Right lung (tissue), 5 donors: ENCODE data around the gene DNAI7. TPM values are rescaled to one million over a fixed set of nuclear protein-coding genes. Genes with fewer than 3 reads are reported as not detected.

Source experiments
- DNase-seq, 2 donors: peaks; one replicate each; pipeline ENCODE4 v3.0.0-alpha.2; 2013
- polyA plus RNA-seq, 5 donors: library from polyadenylated mRNA; unstranded; fragments of 120-200 nt; gene quantifications; one replicate each; pipeline versions ENCODE4 v1.2.1 to v1.2.3, GENCODE V29; 2013; ENCODE audit warnings: inconsistent platforms in 1 of 5, low replicate concordance in 1 of 5; ENCODE audit not compliant: insufficient read length in 5 of 5, insufficient read depth in 1 of 5

The DNAI7 gene
- polyA plus RNA-seq, 5 donors: 3.6 to 8.0 (median 5.3) TPM

GRCh38 chr12:25186038-25186787 is 8.7 kb downstream of the DNAI7 start:
- DNase-seq: no peak

GRCh38 chr12:25184132-25184531 is 10.8 kb downstream of the DNAI7 start:
- DNase-seq: no peak

DNA sequence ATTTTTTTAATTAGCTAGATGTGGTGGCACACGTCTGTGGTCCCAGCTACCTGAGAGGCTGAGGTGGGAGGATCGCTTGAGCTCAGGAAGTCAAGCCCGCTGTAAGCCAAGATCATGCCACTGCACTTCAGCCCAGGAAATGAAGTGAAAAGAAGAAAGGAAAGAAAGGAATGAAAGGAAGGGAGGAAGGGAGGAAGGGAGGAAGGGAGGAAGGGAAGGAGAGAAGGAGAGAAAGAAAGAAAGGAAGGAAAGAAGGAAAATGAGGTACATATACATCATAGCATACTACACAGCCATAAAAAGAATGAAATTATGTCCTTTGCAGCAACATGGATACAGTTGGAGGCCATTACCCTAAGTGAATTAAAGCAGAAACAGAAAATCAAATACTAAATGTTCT is 12.2 kb downstream of the DNAI7 start:
- DNase-seq: no peak

GRCh38 chr12:25162866-25163265 is 32.1 kb downstream of the DNAI7 start:
- DNase-seq: no peak

DNA sequence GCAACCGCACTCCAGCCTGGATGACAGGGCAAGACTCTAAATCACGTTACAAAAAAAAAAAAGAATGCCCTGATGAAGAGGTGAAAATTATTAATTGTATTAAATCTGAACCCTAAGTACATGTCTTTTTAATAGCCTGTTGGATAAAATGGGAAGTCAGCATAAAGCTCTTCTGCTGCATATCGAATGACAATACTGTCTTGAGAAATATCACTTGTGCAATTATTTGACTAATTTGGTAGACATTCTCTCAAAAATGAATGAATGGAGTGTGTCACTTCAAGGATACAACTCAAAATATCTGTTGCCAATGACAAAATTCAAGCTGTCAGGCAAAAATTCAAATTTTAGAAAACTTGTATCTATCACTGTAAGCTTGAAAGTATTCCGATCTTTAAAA is 38.9 kb downstream of the DNAI7 start:
- no peak for DNase-seq

DNA sequence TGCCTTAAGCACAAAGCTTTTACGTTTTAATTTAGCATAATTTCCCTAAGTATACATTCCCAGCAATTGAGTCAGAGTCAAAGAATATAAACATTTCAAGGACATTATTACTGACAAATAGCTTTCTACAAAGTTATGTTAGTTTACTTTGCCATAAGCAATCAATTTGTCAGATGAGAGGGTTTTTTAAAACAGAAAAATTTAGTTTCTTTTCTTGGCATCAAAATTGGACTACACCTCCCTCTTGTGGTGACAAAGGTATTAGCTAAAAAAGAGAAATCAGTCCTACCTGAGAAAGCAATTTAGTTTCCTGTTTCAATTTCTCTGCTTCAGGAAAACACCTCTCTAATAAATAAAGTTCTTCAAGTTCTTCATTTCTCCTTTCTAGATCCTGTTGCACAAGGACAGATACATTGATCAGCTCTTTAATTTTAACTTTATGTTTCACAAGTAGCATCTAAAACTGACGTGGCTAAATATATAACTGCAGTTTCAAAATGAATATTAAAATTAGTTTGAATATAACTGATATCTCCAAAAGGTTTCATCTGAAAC is 39.9 kb downstream of the DNAI7 start:
- DNase-seq: no peak

GRCh38 chr12:25152055-25152454 is 42.9 kb downstream of the DNAI7 start:
- DNase-seq: no peak

DNA sequence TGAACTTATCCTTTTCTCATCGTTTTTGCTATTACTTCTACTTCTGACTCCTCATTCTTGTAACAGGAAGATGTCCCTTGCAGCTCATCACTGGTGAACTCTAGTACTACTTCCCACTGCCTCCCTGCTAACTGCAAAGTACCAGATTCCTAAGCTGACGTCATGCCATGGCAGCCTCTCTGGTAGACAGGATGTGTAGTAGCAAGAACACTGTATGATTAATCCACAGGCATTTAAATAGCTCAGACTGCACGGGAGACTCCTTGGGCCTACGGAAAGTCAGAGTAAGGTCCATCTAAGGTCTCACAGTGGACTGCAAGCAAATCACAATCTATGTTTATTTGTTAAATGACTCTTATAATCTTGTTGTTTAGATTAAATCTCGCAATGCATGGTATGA is 43.5 kb downstream of the DNAI7 start:
- DNase-seq: peak; percentile 50 to 64

- no peak for DNase-seq
These were observed 48.3 kb downstream of the DNAI7 start for GRCh38 chr12:25146686-25147085.

- DNase-seq: no peak
These were observed 59.3 kb downstream of the DNAI7 start for GRCh38 chr12:25135531-25136154.

DNA sequence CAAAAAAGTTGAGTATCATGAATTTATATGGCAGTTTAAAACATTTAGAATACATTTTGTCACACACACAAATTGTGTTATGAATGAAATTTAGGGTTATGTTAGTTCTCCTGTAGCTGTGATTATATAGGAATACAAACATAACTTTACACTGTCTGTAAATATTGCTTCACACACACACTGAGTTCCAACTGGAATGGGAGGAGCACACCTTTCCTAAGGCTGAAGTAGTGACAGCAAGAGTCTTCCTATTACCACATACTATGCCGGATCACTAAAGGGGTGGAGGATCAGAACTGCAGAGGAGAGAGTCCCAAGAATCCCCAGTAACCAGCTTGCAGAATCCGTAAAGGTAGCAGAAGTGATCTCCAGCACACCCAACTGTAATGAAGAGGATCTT is 63.7 kb downstream of the DNAI7 start:
- no peak for DNase-seq

DNA sequence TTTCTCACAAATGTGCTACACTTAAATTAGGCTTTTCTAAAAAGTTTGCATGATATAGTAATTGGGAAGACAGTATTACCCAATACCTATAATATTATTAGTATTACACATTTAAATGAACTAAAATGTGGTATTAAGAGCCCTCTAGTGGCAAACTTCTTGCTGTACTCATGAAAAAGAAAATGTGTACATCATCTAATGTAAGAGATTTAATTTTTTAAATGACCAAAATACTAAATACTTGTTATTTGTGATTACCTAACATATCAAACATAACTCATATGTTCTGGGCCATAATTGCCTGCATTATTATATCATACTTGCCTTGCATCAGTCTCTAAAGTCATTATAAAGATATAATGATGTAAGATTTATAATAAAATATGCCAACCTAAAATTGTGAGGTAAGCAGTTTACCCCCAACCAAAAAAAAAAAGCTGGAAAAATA is 64.2 kb downstream of the DNAI7 start:
- DNase-seq: no peak

GRCh38 chr12:25126746-25127145 is 68.2 kb downstream of the DNAI7 start:
- DNase-seq: no peak

DNA sequence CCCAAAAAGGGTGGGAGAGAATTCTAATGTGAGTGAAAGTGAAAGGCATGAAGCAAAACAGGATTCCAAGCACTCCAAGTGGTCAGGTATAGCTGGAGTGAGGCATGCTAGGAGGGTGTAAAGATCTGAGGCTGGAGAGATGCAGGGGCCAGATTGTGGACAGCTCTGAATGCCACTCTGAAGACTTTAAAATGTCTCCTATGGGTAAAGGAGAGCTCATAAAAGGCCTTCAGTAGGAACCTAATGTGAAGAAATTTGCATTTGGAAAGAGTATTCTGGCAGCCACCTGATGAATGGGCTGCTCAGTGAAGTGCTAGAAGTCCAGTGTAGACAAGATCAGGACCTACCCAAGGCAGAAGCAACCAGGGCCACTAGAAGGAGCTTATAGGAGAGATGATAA is 68.9 kb downstream of the DNAI7 start:
- DNase-seq: no peak

- DNase-seq: no peak
These were observed 70.5 kb downstream of the DNAI7 start for GRCh38 chr12:25124493-25124892.

DNA sequence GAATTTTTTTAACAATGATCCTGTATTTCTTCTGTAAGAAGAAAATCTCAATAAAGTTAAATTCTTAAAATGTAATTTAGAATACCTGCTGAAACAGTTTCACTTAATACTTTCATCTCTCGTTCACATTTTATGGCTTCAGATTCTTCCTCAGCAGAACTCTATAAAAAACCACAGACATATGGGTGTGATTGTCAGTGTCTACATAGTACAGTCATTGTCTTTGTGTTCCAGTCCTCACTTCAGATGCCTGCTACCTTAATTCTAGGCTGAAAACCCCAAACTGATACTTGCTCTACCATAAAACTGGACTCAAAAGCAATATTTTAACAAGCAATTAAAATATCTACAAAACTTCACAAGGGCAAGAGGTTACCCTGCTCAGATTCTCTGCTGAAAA is 71.8 kb downstream of the DNAI7 start:
- DNase-seq: no peak

GRCh38 chr12:25121916-25122315 is 73.0 kb downstream of the DNAI7 start:
- DNase-seq: no peak

DNA sequence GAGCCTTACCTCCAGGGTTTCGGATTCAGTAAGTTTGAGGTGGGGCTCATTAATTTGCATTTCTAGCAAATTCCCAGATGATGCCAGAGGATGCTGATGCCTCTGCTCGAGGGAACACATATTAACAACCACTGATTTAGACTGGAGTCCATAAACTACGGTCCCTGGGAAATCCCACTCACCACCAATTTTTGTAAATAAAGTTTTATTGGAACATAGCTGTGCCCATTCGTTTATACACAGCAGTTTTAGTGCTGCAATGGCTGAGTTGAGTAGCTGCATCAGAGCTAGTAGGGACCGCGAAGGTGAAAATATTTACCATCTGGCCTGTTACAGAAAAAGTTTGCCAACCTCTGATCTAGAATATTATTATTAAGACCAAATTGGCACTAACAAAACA is 73.8 kb downstream of the DNAI7 start:
- no peak for DNase-seq

- no peak for DNase-seq
These were observed 75.9 kb downstream of the DNAI7 start for GRCh38 chr12:25119020-25119419.

GRCh38 chr12:25115677-25116076 is 79.3 kb downstream of the DNAI7 start:
- DNase-seq: peak; percentile 16 to 20

DNA sequence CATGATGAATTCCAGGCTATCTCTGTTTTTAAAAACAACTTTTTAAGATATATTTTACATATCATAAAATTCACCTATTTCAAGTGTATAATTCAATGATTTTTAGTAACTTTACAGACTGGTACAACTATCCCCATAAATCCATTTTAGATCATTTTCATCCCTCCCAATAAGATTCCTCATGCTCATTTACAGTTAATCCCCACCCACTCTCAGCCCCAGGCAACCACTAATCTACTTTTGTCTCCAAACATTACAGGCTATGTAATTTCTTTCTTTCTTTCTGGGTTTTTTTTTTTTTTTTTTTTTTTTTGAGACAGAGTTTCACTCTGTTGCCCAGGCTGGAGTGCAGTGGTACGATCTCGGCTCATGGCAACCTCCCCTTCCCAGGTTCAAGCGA is 81.3 kb downstream of the DNAI7 start:
- no peak for DNase-seq

DNA sequence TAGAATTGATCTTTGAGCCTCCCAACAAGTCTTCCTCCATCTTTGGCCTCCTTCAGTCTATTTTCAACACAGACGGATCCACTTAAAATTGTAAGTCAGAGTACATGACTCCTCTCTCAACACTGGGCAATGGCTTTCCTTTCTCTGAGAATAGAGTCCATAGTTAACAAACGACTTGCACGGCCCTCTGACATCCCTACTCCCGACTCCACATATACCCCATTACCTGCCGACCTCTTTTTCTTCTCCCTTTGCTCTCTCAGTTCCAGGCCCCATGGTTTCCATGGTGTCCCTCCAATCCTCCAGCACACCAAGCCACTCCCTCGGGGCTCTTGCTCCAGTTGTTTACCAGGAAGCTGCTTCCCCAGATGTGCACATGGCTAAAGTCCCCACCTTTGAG is 84.7 kb downstream of the DNAI7 start:
- no peak for DNase-seq

DNA sequence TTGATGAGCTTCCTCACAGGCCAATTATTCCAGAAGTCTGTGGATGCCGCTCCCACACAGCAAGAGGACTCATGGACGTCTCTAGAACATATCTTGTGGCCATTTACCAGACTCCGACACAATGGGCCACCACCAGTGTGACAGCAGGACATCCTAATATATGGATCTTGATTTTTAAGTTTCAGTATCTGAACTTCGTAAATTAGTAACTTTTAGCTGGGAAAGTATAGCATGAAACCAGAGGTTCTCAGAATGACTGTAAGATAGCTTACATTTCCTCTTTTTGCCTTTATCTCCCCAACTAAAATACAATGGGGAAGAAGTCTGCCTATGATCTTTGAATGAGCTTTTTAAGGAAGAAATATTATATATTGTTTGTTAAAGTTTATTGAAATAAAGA is 87.0 kb downstream of the DNAI7 start:
- no peak for DNase-seq
